NCI-H146 (cell line): ENCODE measurements around the gene C2CD4D.

ENCODE experiments used
- DNase-seq: peaks from one replicate; lab custom pipeline; 2025; lab: John Stamatoyannopoulos, UW

The C2CD4D gene

DNA sequence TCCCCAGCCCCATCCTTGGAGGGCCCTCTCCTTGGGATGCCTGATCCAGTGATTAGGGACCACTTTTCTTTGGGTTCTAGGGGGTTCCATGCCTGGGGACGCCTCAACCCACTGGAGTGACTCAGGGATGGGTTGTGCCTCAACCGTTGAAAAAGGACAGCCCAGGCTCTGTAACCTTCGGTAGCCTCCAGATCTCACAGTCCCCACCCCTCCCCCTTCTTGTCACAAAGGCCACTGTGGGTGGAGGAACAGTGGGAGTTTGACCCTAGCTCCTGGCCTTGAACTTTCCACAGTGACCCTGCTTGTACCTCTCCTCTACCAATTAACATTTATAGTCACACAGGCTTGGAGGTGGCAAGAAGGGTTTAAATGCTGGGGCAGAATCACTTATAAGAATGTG, 5.4 kb downstream of the C2CD4D start:
- DNase-seq: no peak

DNA sequence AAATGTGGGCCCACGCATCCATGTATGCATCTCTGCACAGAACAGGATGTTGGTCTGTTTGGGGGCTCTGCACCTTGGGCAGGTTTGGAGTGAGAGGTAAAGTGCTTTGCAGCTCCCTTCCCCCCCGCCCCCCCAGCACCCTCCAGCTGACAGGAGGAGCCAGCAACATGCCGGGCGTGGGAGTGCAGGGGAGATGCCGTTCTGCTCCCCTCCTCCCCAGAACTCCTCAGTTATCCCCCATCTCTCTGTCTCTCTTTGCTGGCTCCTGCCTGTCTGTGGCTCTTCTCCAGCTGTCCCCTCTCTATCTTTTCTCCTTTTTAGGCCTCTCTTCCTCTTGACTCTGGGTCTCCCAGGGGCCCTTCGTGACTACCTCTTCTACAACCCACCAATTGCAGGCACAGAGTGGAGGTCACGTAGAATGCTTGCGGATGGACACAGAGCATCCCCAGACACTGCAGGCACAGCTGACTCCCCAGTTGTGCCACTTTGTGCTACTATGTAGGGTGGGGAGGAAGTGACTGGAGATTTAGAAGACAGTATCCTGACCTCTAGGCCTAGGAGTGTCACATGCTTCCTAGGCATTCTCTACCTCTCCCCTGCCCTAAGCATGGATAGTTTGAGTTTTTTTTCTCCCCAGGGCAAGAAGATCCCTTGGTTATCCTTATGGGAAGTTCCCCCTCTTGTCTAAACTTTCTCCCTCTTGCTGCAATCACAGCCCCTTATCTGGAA, 6.3 kb downstream of the C2CD4D start:
- DNase-seq: no peak

GRCh38 chr1:151832318-151832980, 7.2 kb downstream of the C2CD4D start:
- no peak for DNase-seq

DNA sequence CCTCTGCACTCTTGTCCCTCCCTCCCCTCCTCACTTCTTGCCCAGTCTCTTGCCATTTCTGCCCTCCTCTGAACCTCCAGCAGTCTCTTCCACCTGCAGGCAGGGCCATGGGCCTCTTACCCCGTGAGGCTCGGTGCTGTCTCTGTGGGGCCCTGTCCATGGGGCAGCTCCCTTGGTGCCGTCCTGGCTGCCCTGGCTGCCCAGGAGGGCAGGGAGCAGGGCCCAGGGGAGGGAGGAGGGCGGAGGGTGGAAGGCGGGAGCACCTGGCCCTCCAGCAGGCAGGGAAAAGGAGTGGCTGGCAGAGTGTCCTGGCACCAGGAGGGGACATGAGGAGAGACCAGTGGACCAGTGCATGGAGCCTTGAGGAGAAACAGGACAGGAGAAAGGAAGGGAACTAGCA, 8.0 kb downstream of the C2CD4D start, which contains the start of gene RORC:
TSS of gene RORC (minus strand) at position 198 of the 400 bp plus-strand sequence. CDS start at position 160, 38 bp downstream.
- DNase-seq: no peak

DNA sequence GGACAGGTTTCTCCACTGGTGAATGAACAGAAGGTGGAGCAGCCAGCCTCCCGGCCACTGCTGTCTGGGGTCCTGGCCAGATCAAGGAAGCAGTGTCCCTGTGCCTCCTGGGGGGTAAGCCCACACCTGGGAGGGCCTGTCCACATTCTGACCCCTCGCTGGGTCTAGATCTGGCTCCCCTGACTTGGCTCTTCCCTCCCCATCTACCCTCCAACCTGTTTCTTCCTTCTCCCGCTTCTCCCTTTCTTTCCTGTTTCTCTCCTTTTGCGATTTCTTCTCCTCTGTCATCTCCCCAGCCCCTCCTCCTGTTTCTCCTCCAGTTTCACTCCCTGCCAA, 8.4 kb downstream of the C2CD4D start:
- no peak for DNase-seq

DNA sequence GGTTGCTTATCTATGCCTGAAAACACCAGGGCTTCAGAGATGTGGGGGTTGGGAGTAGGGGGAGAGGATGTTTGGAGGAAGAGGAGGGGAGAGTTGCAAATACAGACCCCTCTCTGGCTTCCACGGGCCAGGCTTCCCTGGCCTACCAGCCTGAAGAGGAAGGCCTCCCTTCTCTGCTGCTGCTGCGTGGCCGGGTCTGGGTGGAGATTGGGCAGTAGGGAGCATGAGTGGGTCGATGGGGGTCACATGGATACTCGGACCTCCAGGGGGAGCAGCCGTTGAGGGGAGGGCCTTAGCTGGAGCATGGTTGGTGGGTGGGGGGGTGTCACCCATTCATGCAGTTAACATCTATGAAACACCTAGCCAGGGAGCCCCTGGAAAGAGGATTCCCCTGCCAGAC, 9.6 kb downstream of the C2CD4D start:
- no peak for DNase-seq

- DNase-seq: no peak
Observed at GRCh38 chr1:151829352-151830046, 10.1 kb downstream of the C2CD4D start.

- DNase-seq: peak; percentile 9
Observed at GRCh38 chr1:151828921-151829320, 10.7 kb downstream of the C2CD4D start.

- no peak for DNase-seq
Observed at GRCh38 chr1:151827853-151828252, 11.8 kb downstream of the C2CD4D start.

GRCh38 chr1:151825751-151826660, 13.6 kb downstream of the C2CD4D start:
- DNase-seq: no peak

DNA sequence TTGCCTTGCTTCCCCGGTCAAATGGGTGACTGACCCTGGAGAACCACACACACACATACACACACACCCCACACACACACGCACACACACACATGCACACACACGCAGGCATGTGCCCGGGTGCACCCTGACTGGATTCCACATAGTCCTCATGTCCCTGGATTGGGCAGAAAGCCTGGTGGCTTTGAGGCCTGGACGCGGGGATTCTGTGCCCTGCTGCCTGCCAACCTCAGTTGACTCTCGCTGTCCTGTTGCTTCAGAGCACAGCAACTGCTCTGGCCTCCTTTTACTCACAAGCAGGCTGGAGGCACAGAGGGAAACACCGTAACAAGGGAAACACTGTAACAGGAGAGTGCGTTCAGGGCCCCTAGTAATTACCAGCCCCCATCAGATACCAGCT, 14.4 kb downstream of the C2CD4D start:
- no peak for DNase-seq

GRCh38 chr1:151823175-151823574, 16.4 kb downstream of the C2CD4D start:
- no peak for DNase-seq

DNA sequence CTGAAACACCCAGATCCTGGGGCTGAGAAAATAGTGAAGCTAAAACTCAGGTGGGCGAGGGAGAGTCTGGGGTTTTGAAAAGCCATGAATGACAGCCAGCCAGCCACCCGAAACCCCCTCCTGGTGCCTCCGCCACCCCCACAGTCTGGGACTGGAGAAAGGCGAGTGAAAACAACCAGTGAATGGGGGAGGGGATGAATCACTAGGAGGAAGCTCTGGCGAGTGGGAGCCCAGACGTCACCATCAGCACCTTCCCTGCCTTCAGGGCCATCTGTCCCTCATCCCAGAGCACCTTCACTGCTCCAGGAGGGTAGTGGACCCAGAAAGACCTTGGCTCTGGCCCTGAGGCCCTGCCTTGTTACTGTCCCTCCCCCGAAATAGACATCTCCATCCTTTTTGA, 17.2 kb downstream of the C2CD4D start:
- DNase-seq: no peak

- no peak for DNase-seq
Observed at GRCh38 chr1:151820940-151821339, 18.7 kb downstream of the C2CD4D start.

GRCh38 chr1:151819976-151820623, 19.5 kb downstream of the C2CD4D start:
- DNase-seq: no peak

- no peak for DNase-seq
Observed at GRCh38 chr1:151819227-151819835, 20.3 kb downstream of the C2CD4D start.

DNA sequence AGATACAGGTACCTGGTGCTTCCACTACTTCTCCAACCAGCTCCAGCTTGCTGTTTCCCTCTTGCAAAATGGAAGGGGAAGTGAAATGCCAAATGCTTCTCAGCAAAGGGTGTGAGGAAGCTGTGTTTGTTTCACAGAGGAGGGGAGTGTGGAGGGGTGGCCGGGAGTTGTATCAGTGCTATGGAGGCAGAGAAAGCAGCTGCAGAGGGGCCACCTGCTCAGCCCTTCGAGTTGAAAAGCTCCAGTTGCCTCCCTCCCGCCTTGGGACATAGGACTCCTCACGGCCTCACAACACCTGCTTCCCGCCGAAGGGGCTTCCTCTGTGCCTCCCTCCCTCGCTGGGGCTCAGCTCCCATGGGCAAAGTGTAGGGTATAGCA, 22.3 kb downstream of the C2CD4D start:
- no peak for DNase-seq

DNA sequence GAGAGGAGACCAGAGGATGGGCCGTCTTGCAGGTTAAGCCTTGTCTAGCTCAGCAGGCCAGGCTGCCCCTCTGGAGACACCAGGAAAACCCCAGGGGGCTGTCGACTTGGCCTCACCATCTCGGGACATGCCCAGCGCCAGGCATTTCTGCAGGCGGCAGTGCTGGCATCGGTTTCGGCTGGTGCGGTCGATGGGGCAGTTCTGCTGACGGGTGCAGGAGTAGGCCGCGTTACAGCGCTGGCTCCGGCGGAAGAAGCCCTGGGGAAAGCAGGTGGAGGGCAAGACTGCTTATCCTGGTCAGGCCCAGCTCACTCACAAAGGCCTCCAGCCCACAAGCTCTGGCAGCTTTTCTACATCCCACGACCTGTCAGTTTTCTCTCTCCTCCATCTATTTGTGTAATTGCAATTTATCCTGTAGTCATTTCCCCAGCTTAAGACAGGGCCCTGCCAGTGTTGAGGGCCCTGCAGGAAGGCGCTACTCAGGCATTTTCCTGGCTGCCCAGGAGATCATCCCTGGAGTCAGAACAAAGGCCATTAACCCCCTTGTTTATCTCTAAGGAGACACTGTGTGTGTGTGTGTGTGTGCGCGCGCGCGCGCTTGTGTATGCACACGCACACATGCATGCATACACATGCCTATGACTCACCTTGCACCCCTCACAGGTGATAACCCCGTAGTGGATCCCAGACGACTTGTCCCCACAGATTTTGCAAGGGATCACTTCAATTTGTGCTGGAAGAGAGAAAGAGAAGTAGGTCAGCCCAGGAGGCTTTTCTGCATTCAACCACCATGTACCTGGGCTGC, 22.9 kb downstream of the C2CD4D start:
- peak; percentile 25 for DNase-seq

GRCh38 chr1:151815716-151816327, 23.8 kb downstream of the C2CD4D start:
- no peak for DNase-seq

- no peak for DNase-seq
Observed at GRCh38 chr1:151814971-151815545, 24.6 kb downstream of the C2CD4D start.
